Cardiac fibroblast (primary cell): ENCODE data around the gene KRT3.

Experiments used
- DNase-seq, 2 donors: peaks; one replicate each; pipeline versions ENCODE4 v3.0.0 to v3.0.0-alpha.2; 2010; ENCODE audit warnings: low read depth in 2 of 2
- H3K4me3 ChIP-seq, 2 donors: replicated peaks in 1 of 2; 1 replicate in 1 of 2; 2 replicates in 1 of 2; pipeline ENCODE4 v1.5.1; 2011; ENCODE audit warnings: low read depth in 2 of 2, low read length in 2 of 2, mild to moderate bottlenecking in 2 of 2, moderate library complexity in 1 of 2
- TF ChIP-seq, protein P1 (sequence below): IDR thresholded peaks from one replicate; pipeline ENCODE4 v1.5.1; 2011; ENCODE audit warnings: low read depth, mild to moderate bottlenecking, low read length, inconsistent platforms

KRT3 gene

DNA sequence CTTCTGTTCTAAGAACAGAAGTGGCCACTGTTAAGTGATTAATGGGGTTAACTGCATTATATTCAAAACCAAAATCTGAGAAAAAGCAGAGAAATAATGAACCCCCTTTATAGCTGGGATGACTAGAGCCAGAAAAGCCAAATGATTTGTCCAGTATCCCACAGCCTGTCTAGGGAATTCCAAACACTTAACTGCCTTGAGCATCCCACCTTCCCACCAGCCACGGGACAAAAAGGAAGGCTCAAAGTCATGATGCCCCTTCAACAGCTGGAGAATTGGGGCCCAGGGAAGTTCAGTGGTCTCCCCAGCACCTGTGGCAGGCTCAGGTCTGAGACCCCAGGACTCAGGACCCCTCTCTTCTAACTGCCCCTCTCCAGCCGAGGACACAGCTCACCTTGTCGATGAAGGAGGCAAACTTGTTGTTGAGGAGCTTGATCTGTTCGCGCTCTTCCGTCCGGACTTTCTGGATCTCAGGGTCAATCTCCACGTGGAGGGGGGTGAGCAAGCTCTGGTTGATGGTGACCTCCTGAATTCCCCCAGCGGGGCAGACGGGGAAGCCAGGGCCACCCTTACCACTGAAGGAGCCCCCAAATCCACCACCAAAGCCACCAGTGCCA, 17.4 kb upstream of the KRT3 start:
- H3K4me3 ChIP-seq: no peak overlapping the region
- DNase-seq: no peak
- TF ChIP-seq, protein P1, sequence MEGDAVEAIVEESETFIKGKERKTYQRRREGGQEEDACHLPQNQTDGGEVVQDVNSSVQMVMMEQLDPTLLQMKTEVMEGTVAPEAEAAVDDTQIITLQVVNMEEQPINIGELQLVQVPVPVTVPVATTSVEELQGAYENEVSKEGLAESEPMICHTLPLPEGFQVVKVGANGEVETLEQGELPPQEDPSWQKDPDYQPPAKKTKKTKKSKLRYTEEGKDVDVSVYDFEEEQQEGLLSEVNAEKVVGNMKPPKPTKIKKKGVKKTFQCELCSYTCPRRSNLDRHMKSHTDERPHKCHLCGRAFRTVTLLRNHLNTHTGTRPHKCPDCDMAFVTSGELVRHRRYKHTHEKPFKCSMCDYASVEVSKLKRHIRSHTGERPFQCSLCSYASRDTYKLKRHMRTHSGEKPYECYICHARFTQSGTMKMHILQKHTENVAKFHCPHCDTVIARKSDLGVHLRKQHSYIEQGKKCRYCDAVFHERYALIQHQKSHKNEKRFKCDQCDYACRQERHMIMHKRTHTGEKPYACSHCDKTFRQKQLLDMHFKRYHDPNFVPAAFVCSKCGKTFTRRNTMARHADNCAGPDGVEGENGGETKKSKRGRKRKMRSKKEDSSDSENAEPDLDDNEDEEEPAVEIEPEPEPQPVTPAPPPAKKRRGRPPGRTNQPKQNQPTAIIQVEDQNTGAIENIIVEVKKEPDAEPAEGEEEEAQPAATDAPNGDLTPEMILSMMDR: no peak

DNA sequence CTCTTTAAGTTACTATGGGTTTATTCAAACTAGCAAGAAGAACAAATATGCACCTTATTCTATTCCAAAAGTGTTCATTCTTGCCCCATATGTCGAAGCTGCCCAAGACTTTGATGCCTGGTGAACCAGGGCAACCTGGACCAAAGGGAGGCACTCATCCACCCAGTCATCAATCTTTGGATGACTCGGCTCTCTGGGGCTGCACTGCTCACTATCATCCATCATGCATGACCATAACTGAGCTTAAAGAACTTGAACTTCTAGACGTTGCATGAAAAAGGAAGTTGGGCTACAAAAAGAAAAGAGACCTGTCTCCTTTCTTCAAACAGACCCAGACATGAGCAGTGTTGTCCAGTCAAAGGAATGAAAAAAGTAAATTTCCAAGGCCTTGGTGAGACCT, 16.8 kb upstream of the KRT3 start:
- H3K4me3 ChIP-seq: no peak overlapping the region
- TF ChIP-seq, protein P1: no peak
- DNase-seq: no peak

DNA sequence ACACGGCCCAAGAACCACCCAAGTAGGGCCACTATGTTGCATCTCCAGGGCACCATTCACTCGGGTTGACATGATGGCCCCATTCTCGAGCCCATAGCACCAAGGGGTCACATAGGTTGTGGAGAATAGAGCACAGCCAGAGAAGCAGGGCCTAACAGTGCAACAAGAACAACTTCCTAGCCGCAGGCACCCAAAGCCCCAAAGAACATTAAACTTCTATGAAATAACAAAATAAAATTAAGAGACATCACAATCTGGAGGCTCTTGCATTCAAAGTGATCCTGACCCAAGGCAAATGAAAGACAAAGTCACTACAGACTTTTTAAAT, 16.1 kb upstream of the KRT3 start:
- TF ChIP-seq, protein P1: no peak
- DNase-seq: no peak
- no peak overlapping the region for H3K4me3 ChIP-seq

DNA sequence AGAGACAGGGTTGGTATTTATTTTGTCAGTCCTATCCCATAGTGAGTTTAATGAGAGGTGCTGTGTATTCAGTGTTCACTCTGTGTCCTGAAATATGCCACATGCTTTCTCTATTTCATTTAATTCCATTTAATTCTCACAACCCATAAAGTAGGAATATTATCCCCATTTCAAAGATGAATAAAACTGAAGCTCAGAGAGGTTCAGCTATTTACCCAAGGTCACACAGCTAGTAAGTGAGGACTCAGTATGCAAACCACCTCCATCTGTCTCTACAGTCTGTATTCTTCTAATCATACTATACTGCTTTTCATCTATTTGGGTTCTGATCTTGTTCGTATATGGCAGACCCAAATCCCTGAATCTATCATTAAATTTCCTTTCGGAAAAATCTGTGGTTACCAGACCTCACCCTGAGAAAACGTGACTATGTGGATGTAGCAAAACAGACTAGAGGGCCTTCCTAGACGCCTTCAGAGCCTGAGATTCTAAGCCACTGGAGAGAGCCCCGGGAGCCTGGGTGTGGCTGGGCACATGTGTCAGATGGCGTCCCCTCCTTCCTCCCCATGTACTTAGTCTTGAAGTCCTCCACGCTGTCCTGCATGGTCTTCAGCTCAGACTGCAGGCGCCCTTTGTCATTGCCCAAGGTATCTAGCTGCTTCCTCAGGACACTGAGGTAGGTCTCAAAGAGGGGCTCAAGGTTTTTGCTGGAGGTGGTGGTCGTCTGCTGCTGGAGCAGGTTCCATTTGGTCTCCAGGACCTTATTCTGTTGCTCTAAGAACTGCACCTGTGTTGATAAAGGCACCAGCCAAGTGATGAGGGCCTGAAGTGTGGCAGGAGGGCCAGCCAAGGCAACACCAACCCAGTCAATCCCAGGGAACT, 15.5 kb upstream of the KRT3 start:
- no peak overlapping the region for H3K4me3 ChIP-seq
- no peak for DNase-seq
- TF ChIP-seq, protein P1: no peak

DNA sequence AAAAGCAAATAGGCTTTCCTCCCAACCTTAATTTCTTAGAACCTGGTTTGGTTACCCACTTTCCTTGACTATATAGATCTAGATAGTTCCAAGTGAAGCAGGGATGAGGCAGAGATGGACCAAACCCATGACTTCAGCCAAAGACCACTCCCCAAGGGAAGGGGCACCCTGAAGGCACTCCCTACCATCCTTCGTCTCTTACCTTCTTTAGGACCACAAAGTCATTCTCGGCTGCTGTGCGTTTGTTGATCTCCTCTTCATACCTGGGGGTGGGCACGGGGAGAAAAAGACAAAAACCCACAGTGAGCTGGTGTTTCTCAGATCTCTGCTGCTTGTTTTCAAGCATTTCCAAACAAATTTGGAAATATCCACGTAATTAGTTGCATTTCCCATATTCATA, 14.6 kb upstream of the KRT3 start:
- DNase-seq: no peak
- TF ChIP-seq, protein P1: no peak
- no peak overlapping the region for H3K4me3 ChIP-seq

DNA sequence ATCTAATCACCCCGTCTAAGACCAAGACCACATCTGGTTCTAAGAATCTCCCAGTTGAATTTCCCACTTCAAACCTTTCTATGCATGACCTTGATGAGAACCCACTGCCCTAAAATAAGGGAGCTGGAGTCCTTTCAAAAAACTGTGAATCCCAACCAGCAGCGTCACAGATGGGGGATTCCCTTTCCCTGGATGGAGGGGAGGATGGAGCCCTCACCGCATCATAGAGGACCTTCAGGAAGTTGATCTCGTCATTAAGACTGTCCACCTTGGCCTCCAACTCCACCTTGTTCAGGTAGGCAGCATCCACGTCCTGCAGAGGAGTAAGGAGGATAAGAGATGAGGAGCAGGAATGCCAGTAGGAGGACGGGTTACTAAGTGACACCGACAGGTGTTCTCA, 13.2 kb upstream of the KRT3 start:
- no peak for DNase-seq
- TF ChIP-seq, protein P1: no peak
- no peak overlapping the region for H3K4me3 ChIP-seq
